Fibroblast of peridontal ligament (primary cell): Measurements from ENCODE around the gene RPL22.

Experiments used
- DNase-seq: peaks from one replicate; pipeline ENCODE4 v3.0.0-alpha.2; 2010; ENCODE audit errors: extremely low read depth

The RPL22 gene

DNA sequence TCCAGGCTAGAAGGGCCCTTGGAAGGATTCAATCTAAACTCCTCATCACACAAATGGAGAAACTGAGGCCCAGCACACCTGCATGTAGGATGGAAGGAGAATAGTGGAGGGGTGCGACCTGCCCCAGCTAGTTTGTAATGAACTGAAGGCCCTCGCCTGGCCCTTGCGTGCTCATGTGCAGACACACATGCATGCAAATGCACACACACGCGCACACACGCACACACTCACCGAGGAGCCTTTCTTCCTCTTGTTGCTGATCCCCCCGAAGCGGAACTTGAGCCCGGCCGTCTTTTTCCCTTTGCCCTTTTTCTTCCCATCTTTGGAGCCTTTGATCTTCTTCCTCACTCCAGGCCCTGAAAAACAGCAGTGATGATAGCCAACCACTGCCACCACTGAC is 47.2 kb downstream of the RPL22 start:
- DNase-seq, result no peak

DNA sequence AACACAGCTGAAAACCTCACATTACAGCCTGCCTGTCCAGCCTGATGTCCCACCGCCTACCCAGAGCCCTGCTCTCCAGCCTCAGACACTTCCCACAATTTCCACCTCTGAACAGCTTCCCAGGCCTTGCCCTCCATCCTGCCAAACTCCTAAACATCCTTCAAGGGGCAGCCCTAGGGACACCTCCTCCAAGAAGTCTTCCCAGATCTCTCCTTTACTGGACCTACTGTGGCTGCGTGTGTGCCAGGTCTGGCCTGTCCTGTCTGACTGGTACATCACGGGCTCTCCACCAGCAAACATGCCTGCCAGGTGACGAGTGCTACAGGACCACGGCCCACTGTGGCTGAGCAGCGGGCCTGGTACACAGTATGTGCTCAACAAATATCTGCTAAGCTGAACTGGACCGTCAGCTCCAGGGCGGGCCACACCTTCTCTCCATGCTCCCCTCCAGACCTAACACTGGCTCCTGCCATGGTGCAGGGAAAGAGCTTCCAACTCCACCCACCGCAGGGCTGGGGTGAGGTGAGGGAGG is 48.0 kb downstream of the RPL22 start:
- DNase-seq, result no peak

DNA sequence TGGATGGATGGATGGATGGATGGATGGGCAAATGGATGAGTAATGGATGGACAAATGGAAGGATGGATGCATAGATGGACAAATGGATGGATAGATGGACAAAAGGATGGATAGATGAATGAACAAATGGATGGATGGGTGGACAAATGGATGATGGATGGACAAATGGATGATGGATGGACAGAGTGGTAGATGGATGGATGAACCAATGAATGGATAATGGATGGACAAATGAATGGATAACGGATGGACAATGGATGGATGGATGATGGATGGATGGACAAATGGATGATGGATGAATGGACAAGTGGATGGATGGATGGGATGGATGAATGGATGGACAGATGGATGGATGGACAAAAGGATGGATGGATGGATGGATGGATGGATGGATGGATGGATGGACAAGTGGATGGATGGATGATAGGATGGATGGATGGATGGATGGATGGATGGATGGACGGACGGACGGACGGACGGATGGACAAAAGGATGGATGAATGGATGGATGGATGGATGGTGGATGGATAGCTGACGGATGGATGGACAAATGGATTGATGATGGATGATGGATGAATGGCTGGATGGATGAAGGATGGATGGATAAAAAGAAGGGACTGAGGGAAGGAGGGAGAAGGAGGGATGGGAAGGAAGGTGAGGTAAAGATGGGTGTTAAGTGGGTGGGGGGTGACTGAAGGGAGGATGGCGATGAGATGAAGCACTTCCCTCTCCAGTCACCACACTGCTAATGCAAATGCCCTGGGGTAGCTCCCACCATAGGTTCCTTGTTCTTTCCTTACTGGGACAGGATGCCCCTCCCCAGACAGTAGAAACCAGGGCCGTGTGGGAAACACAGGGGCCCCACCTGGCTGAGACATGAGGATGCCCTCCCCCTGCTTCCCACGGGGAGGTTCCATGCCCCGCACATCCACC is 49.1 kb downstream of the RPL22 start:
- no peak for DNase-seq

- DNase-seq, result no peak
Observed at GRCh38 chr1:6149597-6149996, 49.8 kb downstream of the RPL22 start.

DNA sequence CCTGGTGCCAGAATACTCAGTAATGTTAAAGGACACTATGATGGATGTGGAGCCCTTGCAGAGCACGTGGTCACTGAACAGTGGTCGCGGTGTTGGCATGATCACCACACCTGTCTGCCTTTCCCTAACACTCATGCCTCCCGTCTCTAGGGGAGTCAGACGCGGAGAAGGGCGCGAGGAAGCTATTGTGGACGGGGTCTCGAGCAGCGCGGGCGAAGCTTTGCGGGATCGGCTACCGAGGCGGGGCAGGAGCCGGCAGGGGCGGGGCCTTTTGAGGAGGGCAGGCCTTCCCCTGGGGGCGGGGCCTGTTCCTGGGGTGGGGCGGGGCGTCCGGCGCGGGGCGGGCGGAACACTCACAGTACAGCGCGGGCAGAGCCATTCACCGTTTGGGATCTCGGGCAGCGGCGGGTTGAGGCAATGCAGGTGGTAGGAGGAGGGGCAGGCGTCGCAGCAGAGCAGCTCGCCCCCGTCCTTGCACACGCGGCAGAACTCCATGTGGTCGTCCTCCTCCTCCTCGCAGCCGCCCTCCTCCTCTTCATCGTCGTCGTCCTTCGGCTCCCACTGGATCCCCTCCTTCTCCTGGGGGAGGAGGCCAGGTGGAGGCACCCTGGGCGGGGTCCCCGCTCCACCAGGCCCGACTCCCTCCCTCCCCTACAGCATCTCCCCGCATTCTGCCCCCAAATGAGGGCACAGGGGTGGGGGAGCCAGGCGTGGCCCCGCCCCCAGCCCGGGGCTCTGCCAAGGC is 50.7 kb downstream of the RPL22 start:
- no peak for DNase-seq

DNA sequence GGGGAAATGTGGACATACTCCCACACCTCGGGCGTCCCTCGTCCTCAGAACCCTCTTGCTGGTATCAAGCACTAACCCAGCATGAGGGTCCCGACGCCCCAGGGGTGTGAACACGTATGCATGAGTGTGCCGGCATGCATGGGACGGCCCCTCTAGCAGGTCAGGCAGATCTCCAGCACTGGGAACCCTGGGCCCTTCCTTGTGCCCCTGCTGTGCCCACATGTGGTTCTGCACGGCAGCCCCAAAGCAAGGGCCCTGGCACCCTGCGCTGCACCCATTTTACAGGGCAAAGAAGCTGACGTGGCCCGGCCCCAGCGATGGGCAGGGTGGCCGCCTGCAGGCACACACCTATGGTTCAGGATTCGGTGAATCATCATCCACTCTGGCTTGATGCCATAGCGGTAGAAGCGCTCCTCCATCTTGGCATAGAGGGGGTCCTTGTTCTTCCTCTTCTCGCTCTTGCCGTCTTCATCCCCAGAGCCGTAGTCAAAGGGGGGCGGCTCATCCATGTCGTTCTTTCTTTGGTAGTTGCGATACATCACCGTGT is 53.5 kb downstream of the RPL22 start:
- DNase-seq, result no peak

DNA sequence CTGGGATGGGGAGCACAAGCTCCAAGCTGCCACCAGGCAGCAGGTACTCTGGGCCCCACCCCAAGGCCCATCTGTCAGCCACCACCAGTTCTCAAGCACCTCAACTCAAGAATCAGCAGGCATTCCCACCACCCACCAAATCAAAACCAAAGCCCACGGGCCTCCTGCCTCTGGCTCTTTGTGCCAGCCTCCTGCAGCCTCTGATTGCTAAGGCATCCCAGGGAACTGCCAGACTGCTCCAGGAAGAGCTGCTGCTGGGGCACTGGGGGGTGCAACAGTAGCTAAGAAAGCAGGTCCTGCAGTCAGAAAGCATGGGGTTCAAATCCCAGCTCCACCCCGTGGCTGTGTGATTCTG is 54.0 kb downstream of the RPL22 start:
- no peak for DNase-seq

DNA sequence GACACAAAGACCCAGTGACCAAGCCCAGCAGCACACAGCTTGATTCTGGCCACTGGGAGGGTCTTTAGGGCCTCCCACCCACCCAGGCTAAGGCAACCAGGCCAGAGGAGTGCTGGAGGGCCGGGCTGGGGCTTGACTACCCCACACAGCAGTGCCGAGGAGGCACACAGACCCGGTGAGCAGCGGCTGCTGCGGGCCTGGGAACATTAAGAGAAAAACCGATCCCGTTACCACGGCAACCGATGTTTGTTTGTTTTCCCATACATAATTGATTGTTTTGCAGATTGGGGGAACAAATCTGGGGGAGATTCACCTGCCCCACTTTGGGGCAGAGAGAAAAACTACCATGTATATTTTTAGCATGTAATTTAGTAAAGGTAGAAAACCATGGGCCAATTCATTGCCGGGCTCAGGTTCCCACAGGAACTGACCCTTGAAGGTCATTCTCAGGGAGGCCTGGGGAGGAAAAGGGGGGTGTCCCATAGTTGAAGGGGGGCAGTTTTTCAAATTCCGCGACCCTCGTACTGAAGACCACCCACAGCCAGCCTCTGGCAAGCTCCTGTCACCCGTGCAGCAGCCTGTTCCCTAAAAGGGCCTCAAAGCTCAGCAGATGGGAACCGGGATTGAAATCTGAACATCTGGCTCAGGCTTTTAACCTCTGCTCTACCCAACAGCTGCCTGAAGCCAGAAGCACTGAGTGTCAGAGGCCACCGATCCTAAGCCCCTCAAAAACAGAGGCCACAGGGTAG is 54.6 kb downstream of the RPL22 start:
- no peak for DNase-seq

DNA sequence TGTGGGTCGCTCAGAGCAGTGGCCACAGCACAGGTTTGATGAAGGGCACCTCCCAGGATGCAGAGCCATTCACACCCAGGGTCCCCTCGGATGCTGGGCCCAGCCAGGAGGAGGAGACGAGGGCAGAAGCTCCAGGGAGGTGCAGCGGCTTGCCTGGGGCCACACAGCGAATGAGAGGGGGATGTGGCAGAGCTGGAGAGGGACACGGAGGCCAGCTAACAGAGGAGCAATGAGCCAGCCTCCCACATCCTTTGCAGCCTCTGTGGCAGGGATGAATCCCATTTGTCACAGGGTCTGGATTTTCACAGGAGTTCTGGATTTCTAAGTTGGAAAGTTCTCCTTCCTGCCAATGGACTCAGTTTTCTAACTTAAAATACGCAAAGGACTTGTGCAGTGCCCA is 55.2 kb downstream of the RPL22 start:
- DNase-seq, result no peak

DNA sequence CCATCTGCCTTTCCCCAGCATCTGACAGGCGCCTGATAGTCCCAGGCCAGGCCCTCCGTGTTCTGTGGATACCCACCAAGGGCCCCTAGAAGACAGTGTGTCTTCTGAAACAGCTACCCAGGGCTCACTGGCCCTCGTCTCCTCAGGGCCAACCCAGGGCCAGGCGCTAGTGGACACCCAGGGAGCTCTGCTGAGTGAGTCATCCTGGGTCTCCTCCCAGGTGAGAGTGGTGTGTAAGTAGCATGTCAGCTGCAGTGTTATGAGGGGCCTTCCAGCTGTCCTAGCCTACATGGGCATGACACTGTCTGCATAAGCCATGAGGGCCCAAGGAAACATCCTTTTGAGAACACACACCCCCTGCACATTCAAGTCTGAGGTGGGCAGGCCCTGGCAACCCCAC is 56.0 kb downstream of the RPL22 start:
- DNase-seq, result no peak

- no peak for DNase-seq
Observed at GRCh38 chr1:6142734-6143133, 56.7 kb downstream of the RPL22 start.

DNA sequence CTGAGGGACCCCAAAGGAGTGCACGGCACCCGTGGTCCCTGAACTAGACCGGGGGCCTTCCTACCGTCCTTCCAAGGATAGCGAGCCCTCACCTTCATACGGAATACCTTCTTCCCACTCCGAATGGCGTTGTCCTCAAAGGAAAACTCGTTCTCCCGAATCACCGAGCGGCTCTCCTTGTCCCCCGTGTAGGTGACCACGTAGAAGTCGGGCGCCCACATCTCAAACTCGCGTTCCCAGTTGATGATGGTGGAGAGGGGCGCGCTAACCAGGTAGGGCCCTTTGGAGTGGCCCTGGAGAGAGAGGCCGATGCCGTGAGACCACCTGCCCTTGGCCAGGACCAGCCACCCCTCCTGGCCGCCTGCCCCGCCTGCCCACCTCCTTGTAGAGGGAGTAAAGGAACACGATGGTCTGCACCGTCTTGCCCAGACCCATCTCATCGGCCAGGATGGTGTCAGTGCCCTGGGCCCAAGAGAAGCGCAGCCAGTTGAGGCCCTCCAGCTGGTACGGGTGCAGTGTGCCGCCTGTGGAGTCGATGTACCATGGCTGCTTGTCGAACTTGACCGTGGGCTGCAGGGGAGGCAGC is 57.3 kb downstream of the RPL22 start:
- no peak for DNase-seq

- DNase-seq, result no peak
Observed at GRCh38 chr1:6141592-6141991, 57.8 kb downstream of the RPL22 start.

DNA sequence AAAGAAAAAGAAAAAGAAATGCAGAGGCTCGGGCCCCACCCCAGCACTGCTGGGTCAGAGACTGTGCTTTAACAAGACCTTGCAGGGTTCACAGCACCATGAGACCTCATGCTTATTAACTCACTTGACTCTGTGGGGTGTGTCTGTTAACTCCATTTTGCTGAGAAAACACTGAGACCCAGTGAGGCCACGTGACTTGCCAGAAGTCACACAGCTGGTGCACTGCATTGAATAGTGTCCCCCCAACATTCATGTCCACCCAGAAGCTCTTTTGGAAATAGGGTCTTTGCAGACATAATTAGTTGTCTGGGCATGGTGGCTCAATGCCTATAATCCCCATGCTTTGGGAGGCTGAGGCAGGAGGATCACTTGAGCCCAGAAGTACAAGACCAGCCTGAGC is 59.0 kb downstream of the RPL22 start:
- DNase-seq, result no peak

GRCh38 chr1:6137758-6138157 is 61.6 kb downstream of the RPL22 start:
- DNase-seq, result no peak

- no peak for DNase-seq
Observed at GRCh38 chr1:6136516-6137220, 62.7 kb downstream of the RPL22 start.
